Natural killer cell (primary cell): ENCODE results near the gene TCIRG1. TPM values are rescaled to one million over a fixed set of nuclear protein-coding genes. Genes with fewer than 3 reads are reported as not detected.

ENCODE experiments used
- ATAC-seq, 3 donors: fragments of 150-1000 bp in 2 of 3; fragments of 200-7000 bp in 1 of 3; cut with Tn5 transposase; 1 replicate in 1 of 3; 2 replicates in 2 of 3; pipeline ENCODE4 v1.10.0; 2021; ENCODE audit warnings: mild to moderate bottlenecking in 2 of 3, moderate library complexity in 2 of 3
- DNase-seq, 2 donors: peaks; one replicate each; pipeline versions ENCODE4 v3.0.0 to v3.0.0-alpha.2; 2013 to 2021; ENCODE audit warnings: mixed read lengths in 1 of 2
- H3K27ac ChIP-seq: one replicate; pipeline ENCODE4 v1.5.1; 2013; ENCODE audit warnings: mild to moderate bottlenecking, low read length
- H3K27me3 ChIP-seq: one replicate; pipeline ENCODE4 v1.6.1; 2013; ENCODE audit warnings: low read length; ENCODE audit not compliant: control insufficient read depth, insufficient read depth
- H3K36me3 ChIP-seq: one replicate; pipeline ENCODE4 v1.6.1; 2013; ENCODE audit warnings: low read length; ENCODE audit not compliant: control insufficient read depth, insufficient read depth
- H3K4me1 ChIP-seq: one replicate; pipeline ENCODE4 v1.6.1; 2013; ENCODE audit warnings: low read length; ENCODE audit not compliant: control insufficient read depth, insufficient read depth
- H3K4me3 ChIP-seq: one replicate; pipeline ENCODE4 v1.5.1; 2013; ENCODE audit warnings: low read length
- H3K9me3 ChIP-seq: one replicate; pipeline ENCODE4 v1.6.1; 2013; ENCODE audit warnings: low read length; ENCODE audit not compliant: control insufficient read depth, insufficient read depth
- H3K27ac Mint-ChIP-seq, 2 donors: one replicate each; pipeline ENCODE4 v1.8.0; 2022; ENCODE audit warnings: mild to moderate bottlenecking in 2 of 2, mixed read lengths in 2 of 2, moderate library complexity in 1 of 2
- H3K27me3 Mint-ChIP-seq, 2 donors: one replicate each; pipeline ENCODE4 v1.8.0; 2022; ENCODE audit warnings: low read depth in 2 of 2, mixed read lengths in 2 of 2
- H3K36me3 Mint-ChIP-seq: one replicate; pipeline ENCODE4 v1.8.0; 2022; ENCODE audit warnings: mixed read lengths
- H3K4me1 Mint-ChIP-seq, 2 donors: one replicate each; pipeline ENCODE4 v1.8.0; 2022; ENCODE audit warnings: mixed read lengths in 2 of 2
- H3K4me3 Mint-ChIP-seq: one replicate; pipeline ENCODE4 v1.8.0; 2022; ENCODE audit warnings: mild to moderate bottlenecking, moderate library complexity, mixed read lengths
- H3K9me3 Mint-ChIP-seq, 2 donors: one replicate each; pipeline ENCODE4 v1.8.0; 2022; ENCODE audit warnings: mixed read lengths in 2 of 2
- CTCF ChIP-seq: fragments of 200-600 bp; IDR thresholded peaks from one replicate; pipeline ENCODE4 v1.8.0; 2022; ENCODE audit warnings: antibody characterized with exemption
- WGBS: methylation state at CpG from one replicate; pipeline ENCODE4 v1.1.7; 2013; ENCODE audit warnings: missing lambda C conversion rate; ENCODE audit not compliant: insufficient coverage; 5-methylcytosine and 5-hydroxymethylcytosine counted together
- intact Hi-C: fragments of 100-400 bp; cut with micrococcal nuclease; formaldehyde crosslinking; loops from one replicate; pipeline ENCODE4 v1.14.2; 2022
- total RNA-seq, 4 donors: library from RNA; stranded (reverse); fragments of 120-200 nt in 1 of 4; gene quantifications; one replicate each; pipeline versions ENCODE4 v1.2.3 to v1.2.4, GENCODE V29; 2013 to 2022

The TCIRG1 gene
- total RNA-seq, 3 donors from 2014 or later (not counting 1 experiment from before 2014, with no cell fraction given), result 438 to 480 (median 465) TPM

GRCh38 chr11:68049509-68050370 is 10.9 kb downstream of the TCIRG1 start:
- no peak overlapping the region for H3K4me3 Mint-ChIP-seq
- no peaks in the 10 kb centered on the region for H3K27me3 ChIP-seq
- no peaks in the 10 kb centered on the region for H3K9me3 ChIP-seq
- TF ChIP-seq CTCF, result no peak
- no peaks in the 10 kb centered on the region for H3K36me3 Mint-ChIP-seq
- ATAC-seq, result no peak
- intact Hi-C loops, result no loop called here
- DNase-seq, result no peak
- H3K27ac ChIP-seq, result no peak overlapping the region
- H3K27me3 Mint-ChIP-seq, result no peaks in the 10 kb centered on the region
- H3K4me1 ChIP-seq, result no peaks in the 10 kb centered on the region
- H3K27ac Mint-ChIP-seq, result no peak overlapping the region
- 97% methylated on average over 40 of the region's 40 CpGs for WGBS
- H3K4me3 ChIP-seq, result no peak overlapping the region
- H3K9me3 Mint-ChIP-seq, result no peaks in the 10 kb centered on the region
- H3K4me1 Mint-ChIP-seq, result peaks cover 0 to 7% of the 10 kb centered on the region in 2 donors
- H3K36me3 ChIP-seq, result peaks cover 70% of the 10 kb centered on the region

- Histone ChIP-seq H3K36me3 (peaks cover 64% of the 10 kb centered on the region), H3K9me3 (no peaks in the 10 kb centered on the region), H3K4me3 (no peak overlapping the region), H3K4me1 (no peaks in the 10 kb centered on the region), H3K27me3 (no peaks in the 10 kb centered on the region), H3K27ac (no peak overlapping the region)
- 98% methylated on average over 18 of the region's 18 CpGs for WGBS
- Mint-ChIP-seq H3K4me3 (no peak overlapping the region), H3K27ac (no peak overlapping the region), H3K9me3 (no peaks in the 10 kb centered on the region), H3K36me3 (no peaks in the 10 kb centered on the region), H3K4me1 (peaks cover 0 to 7% of the 10 kb centered on the region in 2 donors), H3K27me3 (no peaks in the 10 kb centered on the region)
- intact Hi-C loops, result no loop called here
- DNase-seq (no peak), ATAC-seq (no peak)
- no peak for TF ChIP-seq CTCF
Observed at GRCh38 chr11:68050371-68050841, 11.6 kb downstream of the TCIRG1 start.

- Histone ChIP-seq H3K4me1 (no peaks in the 10 kb centered on the region), H3K27me3 (no peaks in the 10 kb centered on the region), H3K27ac (no peak overlapping the region), H3K36me3 (peaks cover 57% of the 10 kb centered on the region), H3K4me3 (no peak overlapping the region), H3K9me3 (no peaks in the 10 kb centered on the region)
- Mint-ChIP-seq H3K9me3 (no peaks in the 10 kb centered on the region), H3K4me1 (peaks cover 0 to 7% of the 10 kb centered on the region in 2 donors), H3K36me3 (no peaks in the 10 kb centered on the region), H3K27ac (peak overlapping the region; percentile 66 to 68), H3K4me3 (no peak overlapping the region), H3K27me3 (no peaks in the 10 kb centered on the region)
- intact Hi-C loops, result no loop called here
- TF ChIP-seq CTCF, result no peak
- WGBS, result 95% methylated on average over 14 of the region's 14 CpGs
- no peak for DNase-seq
- no peak for ATAC-seq
Observed at GRCh38 chr11:68051191-68052136, 12.6 kb downstream of the TCIRG1 start.
